GM21737 (cell line): ENCODE results near the gene PNKP.

Experiments
- ATAC-seq: cut with Tn5 transposase; IDR thresholded peaks from one replicate; pipeline ENCODE4 v1.9.1; 2021; ENCODE audit warnings: mild to moderate bottlenecking, moderate library complexity; ENCODE audit not compliant: unreplicated experiment

Gene PNKP

GRCh38 chr19:49866933-49867782 is at the start of gene PNKP:
Gene PNKP (minus strand): TSS chr19:49867576. CDS start chr19:49867204, 372 bp downstream.
- peak; percentile 37 for ATAC-seq

GRCh38 chr19:49915271-49915670 is 47.9 kb upstream of the PNKP start:
- ATAC-seq = no peak

GRCh38 chr19:49913720-49914119 is 46.3 kb upstream of the PNKP start:
- ATAC-seq = no peak

- ATAC-seq = no peak
Observed at GRCh38 chr19:49912965-49913685, 45.7 kb upstream of the PNKP start.

GRCh38 chr19:49911381-49912145 is 44.2 kb upstream of the PNKP start:
- peak; percentile 42 for ATAC-seq

GRCh38 chr19:49910179-49910578 is 42.8 kb upstream of the PNKP start:
- no peak for ATAC-seq

GRCh38 chr19:49908480-49909420 is 41.4 kb upstream of the PNKP start:
- ATAC-seq = no peak

- ATAC-seq = no peak
Observed at GRCh38 chr19:49907745-49908446, 40.5 kb upstream of the PNKP start.

- ATAC-seq = no peak
Observed at GRCh38 chr19:49906879-49907564, 39.6 kb upstream of the PNKP start.

- ATAC-seq = no peak
Observed at GRCh38 chr19:49904136-49904535, 36.8 kb upstream of the PNKP start.

GRCh38 chr19:49896863-49897621 is 29.7 kb upstream of the PNKP start, which contains the start of gene IL4I1:
Gene IL4I1 (minus strand): TSS chr19:49896887. CDS start chr19:49896160, 727 bp downstream.
- peak; percentile 35 for ATAC-seq

- ATAC-seq = no peak
Observed at GRCh38 chr19:49895566-49896297, 28.4 kb upstream of the PNKP start.

- no peak for ATAC-seq
Observed at GRCh38 chr19:49894879-49895565, 27.6 kb upstream of the PNKP start.

- no peak for ATAC-seq
Observed at GRCh38 chr19:49894011-49894664, 26.8 kb upstream of the PNKP start.

- ATAC-seq = no peak
Observed at GRCh38 chr19:49892716-49893115, 25.3 kb upstream of the PNKP start.

- ATAC-seq = no peak
Observed at GRCh38 chr19:49891393-49891792, 24.0 kb upstream of the PNKP start.
